Measurements from ENCODE around the gene AUH.

The AUH gene

GRCh38 chr9:91310037-91310436 lies 51.7 kb downstream of the AUH start:
- H3K27ac ChIP-seq (replicated peaks) = no peak overlapping the region
- no peak for DNase-seq (ENCODE audit: low read depth in 1 of 2, low spot score in 1 of 2)
- H3K27me3 ChIP-seq (ENCODE audit: insufficient read depth, poor library complexity, severe bottlenecking) = no peaks in the 10 kb centered on the region
- TF ChIP-seq, protein P1, sequence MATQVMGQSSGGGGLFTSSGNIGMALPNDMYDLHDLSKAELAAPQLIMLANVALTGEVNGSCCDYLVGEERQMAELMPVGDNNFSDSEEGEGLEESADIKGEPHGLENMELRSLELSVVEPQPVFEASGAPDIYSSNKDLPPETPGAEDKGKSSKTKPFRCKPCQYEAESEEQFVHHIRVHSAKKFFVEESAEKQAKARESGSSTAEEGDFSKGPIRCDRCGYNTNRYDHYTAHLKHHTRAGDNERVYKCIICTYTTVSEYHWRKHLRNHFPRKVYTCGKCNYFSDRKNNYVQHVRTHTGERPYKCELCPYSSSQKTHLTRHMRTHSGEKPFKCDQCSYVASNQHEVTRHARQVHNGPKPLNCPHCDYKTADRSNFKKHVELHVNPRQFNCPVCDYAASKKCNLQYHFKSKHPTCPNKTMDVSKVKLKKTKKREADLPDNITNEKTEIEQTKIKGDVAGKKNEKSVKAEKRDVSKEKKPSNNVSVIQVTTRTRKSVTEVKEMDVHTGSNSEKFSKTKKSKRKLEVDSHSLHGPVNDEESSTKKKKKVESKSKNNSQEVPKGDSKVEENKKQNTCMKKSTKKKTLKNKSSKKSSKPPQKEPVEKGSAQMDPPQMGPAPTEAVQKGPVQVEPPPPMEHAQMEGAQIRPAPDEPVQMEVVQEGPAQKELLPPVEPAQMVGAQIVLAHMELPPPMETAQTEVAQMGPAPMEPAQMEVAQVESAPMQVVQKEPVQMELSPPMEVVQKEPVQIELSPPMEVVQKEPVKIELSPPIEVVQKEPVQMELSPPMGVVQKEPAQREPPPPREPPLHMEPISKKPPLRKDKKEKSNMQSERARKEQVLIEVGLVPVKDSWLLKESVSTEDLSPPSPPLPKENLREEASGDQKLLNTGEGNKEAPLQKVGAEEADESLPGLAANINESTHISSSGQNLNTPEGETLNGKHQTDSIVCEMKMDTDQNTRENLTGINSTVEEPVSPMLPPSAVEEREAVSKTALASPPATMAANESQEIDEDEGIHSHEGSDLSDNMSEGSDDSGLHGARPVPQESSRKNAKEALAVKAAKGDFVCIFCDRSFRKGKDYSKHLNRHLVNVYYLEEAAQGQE (IDR thresholded peaks at IDR 0.05; ENCODE audit: insufficient replicate concordance, low read depth) = no peak
- TF ChIP-seq SPI1 (IDR thresholded peaks at IDR 0.05; ENCODE audit: borderline replicate concordance, low read depth) = no peak
- no peak for TF ChIP-seq CTCF (IDR thresholded peaks at IDR 0.05; ENCODE audit: insufficient read depth, low read length)
- no peak for TF ChIP-seq POLR2AphosphoS5 (IDR thresholded peaks at IDR 0.05; ENCODE audit: low read depth)
- TF ChIP-seq GABPA (IDR thresholded peaks at IDR 0.05; ENCODE audit: low read depth) = no peak
- no peak overlapping the region for H3K4me3 ChIP-seq (replicated peaks; ENCODE audit: insufficient read depth, low read length)

DNA sequence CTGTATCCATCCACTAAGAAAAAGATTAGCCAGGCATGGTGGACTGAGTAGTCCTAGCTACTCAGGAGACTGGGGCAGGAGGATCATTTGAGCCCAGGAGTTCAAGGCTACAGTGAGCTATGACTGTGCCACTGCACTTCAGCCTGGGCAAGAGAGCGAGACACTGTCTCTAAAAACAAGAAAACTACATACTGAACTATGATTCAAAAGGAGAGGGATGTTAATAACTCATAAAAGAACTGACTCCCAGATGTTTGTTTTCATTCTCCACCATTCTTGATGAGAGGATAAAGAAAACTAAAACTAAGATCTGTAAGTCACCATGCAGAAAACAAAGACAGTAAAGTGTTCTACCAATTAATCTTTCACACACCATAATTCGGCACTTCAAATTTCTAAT lies 53.5 kb downstream of the AUH start:
- TF ChIP-seq CTCF (IDR thresholded peaks at IDR 0.05; ENCODE audit: insufficient read depth, low read length) = no peak
- TF ChIP-seq, protein P1 (IDR thresholded peaks at IDR 0.05; ENCODE audit: insufficient replicate concordance, low read depth) = no peak
- no peak for TF ChIP-seq GABPA (IDR thresholded peaks at IDR 0.05; ENCODE audit: low read depth)
- no peak for TF ChIP-seq POLR2AphosphoS5 (IDR thresholded peaks at IDR 0.05; ENCODE audit: low read depth)
- no peak for TF ChIP-seq SPI1 (IDR thresholded peaks at IDR 0.05; ENCODE audit: borderline replicate concordance, low read depth)
- no peak for DNase-seq (ENCODE audit: low read depth in 1 of 2, low spot score in 1 of 2)
- H3K4me3 ChIP-seq (replicated peaks; ENCODE audit: insufficient read depth, low read length) = no peak overlapping the region
- H3K27ac ChIP-seq (replicated peaks) = no peak overlapping the region
- no peaks in the 10 kb centered on the region for H3K27me3 ChIP-seq (ENCODE audit: insufficient read depth, poor library complexity, severe bottlenecking)

DNA sequence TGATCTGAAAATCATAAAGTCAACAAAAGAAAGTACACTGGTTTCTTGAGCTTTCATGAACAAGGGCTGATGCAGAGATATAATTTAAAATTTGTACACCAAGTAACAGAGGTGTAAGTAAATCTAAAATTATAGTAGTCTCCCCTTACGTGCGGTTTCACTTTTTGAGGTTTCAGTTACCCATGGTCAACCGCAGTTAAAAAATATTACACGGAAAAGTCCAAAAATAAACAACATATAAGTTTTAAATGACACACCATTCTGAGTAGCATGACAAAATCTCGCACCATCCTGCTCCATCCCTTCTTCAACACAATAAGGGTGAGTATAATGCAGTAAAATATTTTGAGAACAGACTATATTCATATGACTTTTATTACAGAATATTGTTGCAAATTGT lies 54.4 kb downstream of the AUH start:
- no peak overlapping the region for H3K27ac ChIP-seq (replicated peaks)
- no peaks in the 10 kb centered on the region for H3K27me3 ChIP-seq (ENCODE audit: insufficient read depth, poor library complexity, severe bottlenecking)
- no peak for DNase-seq (ENCODE audit: low read depth in 1 of 2, low spot score in 1 of 2)
- H3K4me3 ChIP-seq (replicated peaks; ENCODE audit: insufficient read depth, low read length) = no peak overlapping the region
- TF ChIP-seq, protein P1 (IDR thresholded peaks at IDR 0.05; ENCODE audit: insufficient replicate concordance, low read depth) = no peak
- TF ChIP-seq POLR2AphosphoS5 (IDR thresholded peaks at IDR 0.05; ENCODE audit: low read depth) = no peak
- TF ChIP-seq GABPA (IDR thresholded peaks at IDR 0.05; ENCODE audit: low read depth) = no peak
- no peak for TF ChIP-seq CTCF (IDR thresholded peaks at IDR 0.05; ENCODE audit: insufficient read depth, low read length)
- no peak for TF ChIP-seq SPI1 (IDR thresholded peaks at IDR 0.05; ENCODE audit: borderline replicate concordance, low read depth)
